WTC11 (cell line): ENCODE data around the gene TTC24. TPM values are rescaled to one million over a fixed set of nuclear protein-coding genes. Genes with fewer than 3 reads are reported as not detected.
"Not testable (repeated sequence)": the region's sequence is repeated elsewhere in the genome, so short reads cannot be mapped to it uniquely, and the experiment has no call there.

Source experiments
- ATAC-seq: fragments of 200-7000 bp; cut with Tn5 transposase; 2 replicates; pipeline ENCODE4 v1.10.0; 2021; ENCODE audit warnings: mild to moderate bottlenecking, moderate library complexity
- CTCF ChIA-PET: fragments of 300-600 bp; sonication (Branson Sonifier 250); formaldehyde crosslinking; loops from one replicate; lab custom pipeline; 2021; ENCODE audit warnings: antibody characterized with exemption; lab: Charles Lee
- POLR2A ChIA-PET: fragments of 350-600 bp; sonication (Branson Sonifier 250); formaldehyde crosslinking; loops from one replicate; lab custom pipeline; 2021; ENCODE audit warnings: antibody characterized with exemption; lab: Charles Lee
- DNase-seq: peaks from one replicate; pipeline ENCODE4 v3.0.0; 2021; ENCODE audit warnings: low spot score
- H3K27ac Mint-ChIP-seq: 2 replicates; pipeline ENCODE4 v1.8.0; 2021; ENCODE audit warnings: mixed read lengths
- H3K27me3 Mint-ChIP-seq: 2 replicates; pipeline ENCODE4 v1.8.0; 2021; ENCODE audit warnings: low read depth, mild to moderate bottlenecking, moderate library complexity, mixed read lengths
- H3K36me3 Mint-ChIP-seq: 2 replicates; pipeline ENCODE4 v1.8.0; 2021; ENCODE audit warnings: mixed read lengths
- H3K4me1 Mint-ChIP-seq: 2 replicates; pipeline ENCODE4 v1.8.0; 2022; ENCODE audit warnings: mixed read lengths
- H3K4me3 Mint-ChIP-seq: 2 replicates; pipeline ENCODE4 v1.8.0; 2021; ENCODE audit warnings: mild to moderate bottlenecking, moderate library complexity, mixed read lengths
- H3K9me3 Mint-ChIP-seq: 2 replicates; pipeline ENCODE4 v1.8.0; 2021; ENCODE audit warnings: mixed read lengths
- AFF4 ChIP-seq: sonication (generic); formaldehyde crosslinking; IDR thresholded peaks from 2 replicates; pipeline ENCODE4 v1.8.1; 2023; ENCODE audit warnings: mild to moderate bottlenecking, missing genetic modification reagents, borderline replicate concordance
- ATF3 ChIP-seq: sonication (generic); formaldehyde crosslinking; conservative IDR thresholded peaks from 2 replicates; pipeline ENCODE4 v1.8.1; 2022; ENCODE audit warnings: mild to moderate bottlenecking, missing genetic modification reagents
- ATF6 ChIP-seq: sonication (generic); formaldehyde crosslinking; IDR thresholded peaks from 2 replicates; pipeline ENCODE4 v1.8.1; 2023; ENCODE audit warnings: mild to moderate bottlenecking, missing genetic modification reagents
- CREM ChIP-seq: sonication (generic); formaldehyde crosslinking; IDR thresholded peaks from 2 replicates; pipeline ENCODE4 v1.8.1; 2022; ENCODE audit warnings: mild to moderate bottlenecking, missing genetic modification reagents, moderate library complexity
- E2F4 ChIP-seq: sonication (generic); formaldehyde crosslinking; IDR thresholded peaks from 2 replicates; pipeline ENCODE4 v1.8.1; 2022; ENCODE audit warnings: low read depth, mild to moderate bottlenecking, moderate library complexity, missing genetic modification reagents, borderline replicate concordance
- ESRRA ChIP-seq: sonication (generic); formaldehyde crosslinking; IDR thresholded peaks from 2 replicates; pipeline ENCODE4 v1.8.1; 2022; ENCODE audit warnings: mild to moderate bottlenecking, missing genetic modification reagents, borderline replicate concordance
- FOXP1 ChIP-seq: sonication (generic); formaldehyde crosslinking; IDR thresholded peaks from 2 replicates; pipeline ENCODE4 v1.8.0; 2022; ENCODE audit warnings: missing genetic modification reagents, mild to moderate bottlenecking, moderate library complexity, borderline replicate concordance
- GRHL2 ChIP-seq: fragments of 250-450 bp; sonication (Bioruptor Pico); IDR thresholded peaks from 2 replicates; pipeline ENCODE4 v1.8.0; 2022; ENCODE audit warnings: mild to moderate bottlenecking, moderate library complexity; ENCODE audit not compliant: insufficient replicate concordance, severe bottlenecking
- KAT7 ChIP-seq: sonication (generic); formaldehyde crosslinking; IDR thresholded peaks from 2 replicates; pipeline ENCODE4 v1.8.1; 2023; ENCODE audit warnings: missing genetic modification reagents, mild to moderate bottlenecking, borderline replicate concordance
- RELA ChIP-seq: sonication (generic); formaldehyde crosslinking; IDR thresholded peaks from 2 replicates; pipeline ENCODE4 v1.8.1; 2022; ENCODE audit warnings: missing genetic modification reagents, mild to moderate bottlenecking, borderline replicate concordance
- STAT6 ChIP-seq: sonication (generic); formaldehyde crosslinking; conservative IDR thresholded peaks from 2 replicates; pipeline ENCODE4 v1.8.1; 2023; ENCODE audit warnings: mild to moderate bottlenecking, low read depth, missing genetic modification reagents, moderate library complexity
- TP53 ChIP-seq: sonication (generic); formaldehyde crosslinking; IDR thresholded peaks from 2 replicates; pipeline ENCODE4 v1.8.1; 2023; ENCODE audit warnings: mild to moderate bottlenecking, missing genetic modification reagents
- ZNF219 ChIP-seq: sonication (generic); formaldehyde crosslinking; IDR thresholded peaks from 2 replicates; pipeline ENCODE4 v1.8.0; 2023; ENCODE audit warnings: missing genetic modification reagents, mild to moderate bottlenecking, borderline replicate concordance
- ZNF425 ChIP-seq: fragments of 250-450 bp; sonication (Bioruptor Pico); conservative IDR thresholded peaks from 2 replicates; pipeline ENCODE4 v1.9.0; 2021; ENCODE audit warnings: mild to moderate bottlenecking
- ZNF512 ChIP-seq: sonication (generic); formaldehyde crosslinking; IDR thresholded peaks from 2 replicates; pipeline ENCODE4 v1.8.1; 2022; ENCODE audit warnings: missing genetic modification reagents, borderline replicate concordance
- total RNA-seq: library from RNA; stranded (reverse); gene quantifications from 3 replicates; pipeline ENCODE4 v1.2.3, GENCODE V29; 2021

TTC24 gene
- total RNA-seq, 1 experiment from 2014 or later, result 0.20 TPM

- TF ChIP-seq KAT7 (CRISPR knock-in tag) (no peak), ESRRA (CRISPR knock-in tag) (no peak), GRHL2 (no peak)
These were observed 7.5 kb downstream of the TTC24 start (continued) for GRCh38 chr1:156586892-156587477.

- not testable (repeated sequence) for H3K27me3 Mint-ChIP-seq, ATAC-seq, H3K36me3 Mint-ChIP-seq, H3K4me3 Mint-ChIP-seq, H3K9me3 Mint-ChIP-seq, H3K27ac Mint-ChIP-seq, DNase-seq
- CTCF ChIA-PET, result interaction anchor here (0.8 kb wide), 1 partner anchor 131 kb away, joined by 3 read pairs; no protein-coding TSS in a partner anchor
- H3K4me1 Mint-ChIP-seq, result peaks cover 35% of the 10 kb centered on the region
- POLR2A ChIA-PET, result interaction anchor here (0.6 kb wide), 1 partner anchor 80 kb away, joined by 3 read pairs; no protein-coding TSS in a partner anchor
These were observed 8.4 kb downstream of the TTC24 start for GRCh38 chr1:156587927-156588326.

- POLR2A ChIA-PET, result no interaction called here
- Mint-ChIP-seq H3K27ac (no peak overlapping the region), H3K4me1 (peaks cover 26% of the 10 kb centered on the region), H3K27me3 (no peaks in the 10 kb centered on the region; the same call in 1 of the 2 replicates), H3K9me3 (no peaks in the 10 kb centered on the region), H3K4me3 (no peak overlapping the region), H3K36me3 (peaks cover 7% of the 10 kb centered on the region)
- CTCF ChIA-PET, result interaction anchor here (1.4 kb wide), 2 partner anchors 19 to 38 kb away, joined by 6 to 8 read pairs; no protein-coding TSS in a partner anchor
- ATAC-seq, result no peak
- no peak for DNase-seq
- TF ChIP-seq FOXP1 (CRISPR knock-in tag) (no peak), ZNF512 (no peak), CREM (CRISPR knock-in tag) (no peak), RELA (CRISPR knock-in tag) (no peak), ZNF425 (CRISPR knock-in tag) (no peak), STAT6 (CRISPR knock-in tag) (no peak), TP53 (no peak), ATF6 (CRISPR knock-in tag) (no peak), ATF3 (CRISPR knock-in tag) (no peak), ZNF219 (CRISPR knock-in tag) (no peak), E2F4 (no peak), AFF4 (CRISPR knock-in tag) (no peak), GRHL2 (no peak)
These were observed 10.0 kb downstream of the TTC24 start for GRCh38 chr1:156589546-156589945.
